GM12873 (cell line): Measurements from ENCODE around the gene POU6F2.

Source experiments
- CTCF ChIP-seq: IDR thresholded peaks from 2 replicates; pipeline ENCODE4 v1.5.1; 2012; ENCODE audit warnings: low read depth, mild to moderate bottlenecking, moderate library complexity, low read length, control low read depth; ENCODE audit not compliant: insufficient read depth; ENCODE audit errors: missing control alignments

Gene POU6F2

GRCh38 chr7:39197831-39198230 lies 220.1 kb downstream of the POU6F2 start:
- TF ChIP-seq CTCF = no peak

GRCh38 chr7:39198556-39198955 lies 220.8 kb downstream of the POU6F2 start:
- TF ChIP-seq CTCF = no peak

GRCh38 chr7:39199006-39199405 lies 221.3 kb downstream of the POU6F2 start:
- TF ChIP-seq CTCF = no peak

- TF ChIP-seq CTCF = no peak
Measured at GRCh38 chr7:39199951-39200350, 222.2 kb downstream of the POU6F2 start.

DNA sequence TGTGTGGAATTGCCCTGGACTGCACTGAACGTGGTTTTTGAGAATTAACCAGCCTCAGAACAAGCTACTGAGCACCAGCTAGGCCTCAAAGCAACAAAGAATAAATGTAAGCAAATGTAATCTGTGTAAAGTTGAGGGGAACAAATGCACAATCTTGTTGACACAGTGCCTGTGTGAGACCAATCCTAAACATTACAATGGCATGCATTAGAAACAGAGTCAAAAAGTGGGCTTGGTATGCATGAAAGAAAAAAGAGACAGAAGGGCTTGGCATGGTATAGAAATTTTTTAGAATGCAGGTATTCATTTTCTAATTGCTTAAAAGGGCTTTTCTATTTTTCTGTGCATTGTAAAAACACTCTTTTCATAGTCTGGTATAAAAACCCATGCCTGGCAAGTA lies 224.3 kb downstream of the POU6F2 start:
- TF ChIP-seq CTCF = no peak

GRCh38 chr7:39210362-39210761 lies 232.7 kb downstream of the POU6F2 start:
- TF ChIP-seq CTCF = no peak

DNA sequence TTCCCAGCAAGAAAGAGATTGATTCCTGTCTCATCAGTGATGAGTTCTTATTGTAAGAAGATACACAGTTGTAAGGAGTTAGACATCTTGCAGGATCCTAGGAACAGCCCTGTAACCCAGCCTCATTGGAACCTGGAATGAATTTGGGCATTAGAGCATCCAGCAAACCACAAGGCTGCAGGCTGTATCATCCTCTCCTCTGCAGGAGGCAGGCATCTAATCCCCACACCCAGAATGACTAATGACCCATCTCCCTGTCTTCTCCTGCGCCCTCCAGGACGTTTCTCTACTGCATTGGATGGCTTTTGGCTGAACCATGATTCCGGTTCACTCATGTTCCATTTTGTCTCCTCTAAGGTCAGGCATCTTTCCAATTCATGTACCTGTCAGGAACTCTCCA lies 233.9 kb downstream of the POU6F2 start:
- TF ChIP-seq CTCF = no peak
